Measurements from ENCODE around the gene NECAB3.

- no peak for TF ChIP-seq CTCF (IDR thresholded peaks at IDR 0.05)
- TF ChIP-seq EP300 (IDR thresholded peaks at IDR 0.05; ENCODE audit: borderline replicate concordance in 1 of 2, low read depth in 1 of 2, low read length in 1 of 2), result no peak
- no peak for TF ChIP-seq ZBTB33 (IDR thresholded peaks at IDR 0.05; ENCODE audit: borderline replicate concordance, low read depth)
- TF ChIP-seq REST (IDR thresholded peaks at IDR 0.05; ENCODE audit: low read depth, low read length), result no peak
- TF ChIP-seq TCF12 (IDR thresholded peaks at IDR 0.05), result no peak
- TF ChIP-seq ELF1 (IDR thresholded peaks at IDR 0.05), result no peak
- TF ChIP-seq SIN3A (IDR thresholded peaks at IDR 0.05; ENCODE audit: borderline replicate concordance, low read depth, low read length), result no peak
- TF ChIP-seq POLR2AphosphoS5 (IDR thresholded peaks at IDR 0.05; ENCODE audit: low read depth, low read length), result no peak
- no peak for TF ChIP-seq JUND (IDR thresholded peaks at IDR 0.05)
Observed at GRCh38 chr20:33676652-33677645, 2.7 kb upstream of the NECAB3 start.
